Fibroblast of pulmonary artery (primary cell): ENCODE measurements around the gene CADPS.

Experiments used
- DNase-seq: peaks from one replicate; pipeline ENCODE4 v3.0.0-alpha.2; 2010; ENCODE audit warnings: low read depth
- H3K4me3 ChIP-seq: replicated peaks from 2 replicates; pipeline ENCODE4 v1.5.1; 2011; ENCODE audit warnings: low read depth, mild to moderate bottlenecking, control low read depth, low read length, moderate library complexity
- TF ChIP-seq, protein P1 (sequence below): IDR thresholded peaks from 2 replicates; pipeline ENCODE4 v1.5.1; 2011; ENCODE audit warnings: mild to moderate bottlenecking, control low read depth, low read length, inconsistent platforms; ENCODE audit errors: missing control alignments

The CADPS gene

DNA sequence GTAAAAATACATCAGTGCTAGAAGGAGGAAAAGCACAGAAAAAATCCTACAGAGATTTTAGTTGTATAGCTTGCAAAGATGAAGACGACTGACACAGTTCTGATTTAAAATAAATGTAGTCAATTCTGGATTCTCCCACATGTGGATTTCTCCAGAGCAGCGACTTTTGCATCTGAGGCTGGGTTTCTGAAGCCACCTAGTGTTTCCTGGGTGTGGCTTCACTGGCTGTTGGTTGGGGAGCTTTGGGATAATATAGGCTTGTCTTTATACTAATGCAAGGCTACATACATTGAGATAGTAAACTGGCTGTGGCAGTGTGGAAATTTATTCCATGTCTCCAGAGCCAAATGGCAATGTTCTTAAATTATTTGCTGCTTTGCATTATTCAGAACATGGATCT is 343.7 kb downstream of the CADPS start:
- H3K4me3 ChIP-seq: no peak overlapping the region
- DNase-seq: no peak
- TF ChIP-seq, protein P1, sequence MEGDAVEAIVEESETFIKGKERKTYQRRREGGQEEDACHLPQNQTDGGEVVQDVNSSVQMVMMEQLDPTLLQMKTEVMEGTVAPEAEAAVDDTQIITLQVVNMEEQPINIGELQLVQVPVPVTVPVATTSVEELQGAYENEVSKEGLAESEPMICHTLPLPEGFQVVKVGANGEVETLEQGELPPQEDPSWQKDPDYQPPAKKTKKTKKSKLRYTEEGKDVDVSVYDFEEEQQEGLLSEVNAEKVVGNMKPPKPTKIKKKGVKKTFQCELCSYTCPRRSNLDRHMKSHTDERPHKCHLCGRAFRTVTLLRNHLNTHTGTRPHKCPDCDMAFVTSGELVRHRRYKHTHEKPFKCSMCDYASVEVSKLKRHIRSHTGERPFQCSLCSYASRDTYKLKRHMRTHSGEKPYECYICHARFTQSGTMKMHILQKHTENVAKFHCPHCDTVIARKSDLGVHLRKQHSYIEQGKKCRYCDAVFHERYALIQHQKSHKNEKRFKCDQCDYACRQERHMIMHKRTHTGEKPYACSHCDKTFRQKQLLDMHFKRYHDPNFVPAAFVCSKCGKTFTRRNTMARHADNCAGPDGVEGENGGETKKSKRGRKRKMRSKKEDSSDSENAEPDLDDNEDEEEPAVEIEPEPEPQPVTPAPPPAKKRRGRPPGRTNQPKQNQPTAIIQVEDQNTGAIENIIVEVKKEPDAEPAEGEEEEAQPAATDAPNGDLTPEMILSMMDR: no peak

DNA sequence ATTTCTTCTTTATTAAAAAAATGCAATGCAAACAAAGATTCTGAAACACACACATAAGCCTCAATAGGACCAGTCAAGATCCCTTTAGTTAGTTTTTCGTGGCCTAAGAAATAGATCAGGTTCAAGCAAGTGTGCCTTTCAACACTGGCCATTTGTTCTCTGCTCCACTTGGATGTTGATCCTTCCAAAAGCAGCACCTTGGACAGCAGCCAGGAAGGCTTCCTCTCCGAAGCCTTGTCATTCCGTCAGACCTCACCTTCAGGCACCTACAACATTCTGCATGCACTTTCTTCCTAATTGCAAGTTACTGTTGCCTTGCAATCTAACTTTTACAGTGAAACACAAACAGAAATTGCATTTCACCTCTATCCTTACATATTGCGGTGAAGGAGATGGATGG is 346.0 kb downstream of the CADPS start:
- TF ChIP-seq, protein P1: no peak
- DNase-seq: peak; percentile 43
- no peak overlapping the region for H3K4me3 ChIP-seq

DNA sequence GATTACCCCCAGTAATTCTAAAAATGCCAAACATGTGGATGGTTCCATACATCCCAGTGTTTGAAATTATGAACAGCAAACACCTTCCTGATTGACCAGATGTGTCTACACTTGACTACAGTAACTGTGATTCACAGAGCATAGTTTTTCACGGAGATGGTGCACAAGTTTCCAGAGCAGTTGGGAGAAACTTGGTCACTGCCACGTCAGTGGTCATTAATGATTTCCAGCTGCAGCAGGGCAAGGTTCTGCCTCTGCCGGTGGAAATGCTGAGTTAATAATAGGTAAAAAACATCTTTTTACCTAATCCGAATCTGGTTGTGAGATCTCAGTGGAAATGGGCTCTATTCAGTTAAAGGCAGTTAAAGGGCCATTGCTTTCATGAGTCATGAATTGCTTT is 347.7 kb downstream of the CADPS start:
- DNase-seq: no peak
- H3K4me3 ChIP-seq: no peak overlapping the region
- TF ChIP-seq, protein P1: no peak

DNA sequence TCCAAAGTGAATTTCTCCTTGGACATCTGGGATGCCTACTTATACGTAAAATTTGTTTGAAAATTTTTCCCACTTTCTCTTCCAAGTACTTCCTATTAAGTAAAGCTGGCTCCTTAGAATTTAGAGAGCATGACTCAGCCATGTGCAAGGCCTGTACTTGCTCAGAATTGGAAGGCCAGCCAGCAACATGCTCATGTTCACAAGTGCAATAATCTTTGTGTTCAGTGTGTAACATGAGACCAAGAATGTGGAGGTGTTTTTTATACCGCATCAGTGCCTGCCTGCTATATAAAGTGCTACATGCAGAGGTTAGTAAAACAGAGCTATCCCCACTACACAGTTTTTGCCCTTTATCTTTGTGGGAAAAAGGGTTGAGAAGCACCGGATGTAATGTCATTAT is 349.9 kb downstream of the CADPS start:
- TF ChIP-seq, protein P1: no peak
- no peak overlapping the region for H3K4me3 ChIP-seq
- DNase-seq: no peak

GRCh38 chr3:62523672-62524071 is 351.5 kb downstream of the CADPS start:
- DNase-seq: no peak
- H3K4me3 ChIP-seq: no peak overlapping the region
- TF ChIP-seq, protein P1: no peak

DNA sequence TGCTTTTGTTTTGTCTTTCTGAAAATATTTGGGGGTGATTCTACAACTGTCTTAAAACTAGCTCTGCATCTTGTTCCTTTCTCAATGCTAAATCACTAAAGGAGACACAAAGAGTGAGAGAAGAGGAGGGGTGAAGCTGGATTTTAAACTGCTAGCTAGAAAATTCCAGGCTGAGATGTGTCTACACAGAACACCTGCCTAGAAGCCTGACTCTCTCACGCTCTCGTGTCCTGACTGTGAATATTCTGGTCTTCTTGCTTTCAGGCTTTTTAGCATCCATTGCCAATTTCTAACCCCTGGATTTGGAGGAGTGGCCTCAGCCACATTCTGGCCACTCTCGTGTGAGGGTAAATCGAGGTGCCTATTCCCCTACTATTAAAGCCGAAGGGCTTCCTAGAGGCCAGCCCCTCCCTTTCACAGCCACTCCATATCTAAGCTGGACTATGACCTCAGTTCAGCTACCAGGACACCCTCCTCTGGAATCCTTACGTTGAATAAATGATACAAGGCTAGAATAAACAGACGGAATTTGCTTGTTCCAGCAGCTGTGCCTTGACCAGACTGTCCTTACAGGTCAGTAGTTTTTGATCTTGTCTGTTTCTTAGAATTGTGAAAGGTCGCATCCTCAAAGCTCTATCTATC is 353.6 kb downstream of the CADPS start:
- no peak for DNase-seq
- H3K4me3 ChIP-seq: no peak overlapping the region
- TF ChIP-seq, protein P1: no peak

DNA sequence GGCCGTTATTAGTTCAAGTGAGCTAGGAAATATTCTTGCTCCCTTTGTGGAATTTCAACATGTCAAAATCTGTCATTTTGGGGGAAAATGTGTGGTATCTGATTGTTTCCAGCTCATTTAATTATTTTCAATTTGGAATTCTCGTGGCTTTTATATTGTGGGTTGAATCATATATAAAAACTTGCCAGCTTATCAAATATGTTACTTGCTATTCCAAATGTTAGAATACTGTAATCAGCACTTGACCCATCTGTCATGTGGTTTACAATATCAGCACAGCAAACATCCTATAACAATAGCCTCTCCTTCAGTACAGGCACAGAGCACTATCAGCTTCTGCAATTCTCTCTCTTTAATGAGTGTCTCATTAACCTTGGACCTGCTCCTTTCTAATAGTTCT is 371.7 kb downstream of the CADPS start:
- DNase-seq: no peak
- TF ChIP-seq, protein P1: no peak
- no peak overlapping the region for H3K4me3 ChIP-seq
